Measurements from ENCODE around the gene CRHR2.

The CRHR2 gene

GRCh38 chr7:30674876-30675275 is 7.4 kb downstream of the CRHR2 start:
- no peak for DNase-seq

- DNase-seq, result no peak
These were observed 7.8 kb downstream of the CRHR2 start for GRCh38 chr7:30674420-30674819.

- peak; percentile 51 for DNase-seq
These were observed 10.3 kb downstream of the CRHR2 start for GRCh38 chr7:30671793-30672465.

GRCh38 chr7:30668102-30668501 is 14.2 kb downstream of the CRHR2 start:
- DNase-seq, result no peak

GRCh38 chr7:30667172-30667571 is 15.1 kb downstream of the CRHR2 start:
- no peak for DNase-seq

- DNase-seq, result no peak
These were observed 16.8 kb downstream of the CRHR2 start for GRCh38 chr7:30665449-30665848.

GRCh38 chr7:30665043-30665442 is 17.2 kb downstream of the CRHR2 start:
- DNase-seq, result no peak

- DNase-seq, result no peak
These were observed 17.9 kb downstream of the CRHR2 start for GRCh38 chr7:30664184-30664885.

- DNase-seq, result no peak
These were observed 18.8 kb downstream of the CRHR2 start for GRCh38 chr7:30663414-30663813.

GRCh38 chr7:30662431-30662939 is 19.8 kb downstream of the CRHR2 start:
- DNase-seq, result no peak

GRCh38 chr7:30661926-30662325 is 20.3 kb downstream of the CRHR2 start:
- no peak for DNase-seq

GRCh38 chr7:30660331-30661255 is 21.7 kb downstream of the CRHR2 start:
- DNase-seq, result no peak

GRCh38 chr7:30659312-30659711 is 22.9 kb downstream of the CRHR2 start:
- no peak for DNase-seq

GRCh38 chr7:30658479-30659074 is 23.7 kb downstream of the CRHR2 start:
- DNase-seq, result no peak

GRCh38 chr7:30657131-30657530 is 25.1 kb downstream of the CRHR2 start:
- no peak for DNase-seq

GRCh38 chr7:30656006-30656957 is 26.0 kb downstream of the CRHR2 start:
- no peak for DNase-seq

- DNase-seq, result no peak
These were observed 26.9 kb downstream of the CRHR2 start for GRCh38 chr7:30655096-30655970.

- DNase-seq, result no peak
These were observed 27.8 kb downstream of the CRHR2 start for GRCh38 chr7:30654296-30655090.

GRCh38 chr7:30652698-30653641 is 29.3 kb downstream of the CRHR2 start:
- no peak for DNase-seq

Measured in activated CD4-positive, alpha-beta T cell treated with anti-CD3 and anti-CD28 coated beads for 48 hours (primary cell).